Cardiac ventricle fibroblast (primary cell): ENCODE data around the gene PGA3. TPM values are rescaled to one million over a fixed set of nuclear protein-coding genes. Genes with fewer than 3 reads are reported as not detected.

ENCODE experiments used
- total RNA-seq: library from RNA; depleted of rRNA; stranded (reverse); fragments of >200 nt; gene quantifications from 2 replicates; pipeline ENCODE4 v1.2.3, GENCODE V29; 2015

Gene PGA3
- total RNA-seq = not detected in 2 replicates

GRCh38 chr11:61202950-61203746 is at the start of gene PGA3:
TSS of gene PGA3 (plus strand) at chr11:61203515. CDS start at chr11:61203565, 50 bp downstream.

DNA sequence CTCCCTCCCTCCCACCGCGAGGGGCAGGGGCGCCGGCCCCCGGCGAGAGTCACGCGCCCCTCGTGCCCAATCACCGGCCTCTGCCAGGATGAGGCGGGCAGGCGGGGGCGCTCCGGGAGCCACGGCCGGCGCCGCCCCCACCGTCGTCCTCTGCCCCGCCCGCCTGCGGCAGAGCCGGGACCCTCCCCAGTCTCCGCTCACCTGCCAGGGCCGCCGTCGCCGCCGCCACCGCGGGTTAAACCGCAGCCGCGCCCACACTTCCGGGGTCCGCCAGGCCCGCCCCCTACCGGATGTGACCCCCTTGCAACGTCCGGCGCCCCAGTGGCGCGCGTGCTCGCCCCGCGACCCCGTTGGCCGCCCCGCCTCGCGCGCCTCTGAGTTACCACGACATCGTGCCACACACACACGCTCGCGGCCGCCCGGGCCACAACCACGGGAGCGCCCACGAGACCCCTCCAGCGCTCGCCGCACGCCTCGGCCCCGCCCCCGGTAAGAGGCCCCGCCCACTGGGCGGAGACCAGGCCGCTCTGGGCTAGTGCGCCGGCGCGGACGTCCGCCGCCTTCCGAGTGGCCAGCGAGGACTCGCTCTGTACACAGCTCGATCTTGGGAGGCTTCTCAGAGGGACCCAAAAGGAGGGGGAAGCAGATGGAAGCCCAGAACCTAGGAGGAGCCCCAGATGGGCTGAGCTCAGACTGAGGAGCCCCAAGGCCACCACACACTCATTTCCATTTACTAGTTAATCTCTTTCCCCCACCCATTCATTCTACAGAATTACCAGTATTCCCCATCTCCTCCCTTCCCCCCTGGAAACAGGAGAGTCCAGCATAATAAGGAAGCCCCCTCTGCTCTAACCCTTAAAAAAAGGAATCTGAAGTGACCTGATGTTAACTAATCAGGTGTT is 41.9 kb upstream of the PGA3 start, which contains the start of gene VPS37C:
VPS37C (minus strand) TSS at position 237 of the 902 bp plus-strand sequence. CDS start 22,597 bp downstream, outside the sequence.

GRCh38 chr11:61222047-61222446 is 18.7 kb downstream of the PGA3 start, which contains the start of gene PGA4:
TSS of gene PGA4 (plus strand) at chr11:61222347. CDS start at chr11:61222401, 54 bp downstream.

DNA sequence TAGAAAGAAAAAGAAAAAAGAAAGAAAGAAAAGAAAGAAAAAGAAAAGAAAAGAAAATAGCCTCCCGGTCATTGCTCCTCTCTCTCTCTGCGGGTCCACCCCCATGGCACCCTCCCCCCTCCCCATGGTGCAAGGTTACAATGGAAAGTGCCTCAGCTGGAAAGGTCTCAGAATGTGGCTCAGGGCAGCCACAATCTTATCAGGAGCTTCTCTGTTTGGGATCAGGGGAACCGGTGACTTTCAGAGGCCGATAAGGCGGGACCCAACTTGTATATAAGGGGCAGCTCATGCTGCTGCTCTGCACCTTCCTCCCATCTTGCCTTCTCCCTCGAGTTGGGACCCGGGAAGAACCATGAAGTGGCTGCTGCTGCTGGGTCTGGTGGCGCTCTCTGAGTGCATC is 37.6 kb downstream of the PGA3 start, which contains the start of gene PGA5:
PGA5 (plus strand) TSS at position 301 of the 400 bp plus-strand sequence; CDS start at position 353, 52 bp downstream.

Other genes with a start within 250 kb of the PGA3 start
- not detected in 2 replicates for gene CD6, start 231.8 kb upstream of the PGA3 start, total RNA-seq
- gene CD5, start 101.0 kb upstream of the PGA3 start, total RNA-seq = not detected in 2 replicates
- gene VPS37C, start 42.1 kb upstream of the PGA3 start, total RNA-seq = 6.0 and 8.5 TPM in 2 replicates
- not detected in 2 replicates for gene PGA4, start 18.8 kb downstream of the PGA3 start, total RNA-seq
- not detected in 2 replicates for gene PGA5, start 37.7 kb downstream of the PGA3 start, total RNA-seq
- gene VWCE, start 91.8 kb downstream of the PGA3 start, total RNA-seq = 16.8 and 19.4 TPM in 2 replicates
- 217 and 223 TPM in 2 replicates for gene DDB1, start 129.6 kb downstream of the PGA3 start, total RNA-seq
- gene TKFC, start 129.7 kb downstream of the PGA3 start, total RNA-seq = 29.1 and 33.9 TPM in 2 replicates
- 64.8 and 89.7 TPM in 2 replicates for gene CYB561A3, start 158.4 kb downstream of the PGA3 start, total RNA-seq
- gene TMEM138, start 158.9 kb downstream of the PGA3 start, total RNA-seq = 15.7 and 33.9 TPM in 2 replicates
- gene TMEM216, start 189.1 kb downstream of the PGA3 start, total RNA-seq = 14.2 and 18.2 TPM in 2 replicates
- gene CPSF7, start 226.5 kb downstream of the PGA3 start, total RNA-seq = 21.5 and 24.0 TPM in 2 replicates
- 28.4 and 53.7 TPM in 2 replicates for gene SDHAF2, start 226.6 kb downstream of the PGA3 start, total RNA-seq